AG09319 (cell line): ENCODE results near the gene CNTNAP5.
"Not testable (repeated sequence)": the region's sequence is repeated elsewhere in the genome, so short reads cannot be mapped to it uniquely, and the experiment has no call there.

Experiments
- DNase-seq: peaks from one replicate; pipeline ENCODE4 v3.0.0-alpha.2; 2010; ENCODE audit warnings: low read depth; ENCODE audit errors: extremely low read depth
- TF ChIP-seq, protein P1 (sequence below): IDR thresholded peaks from 2 replicates; pipeline ENCODE4 v1.5.1; 2011; ENCODE audit warnings: low read depth, mild to moderate bottlenecking, inconsistent platforms, low read length, moderate library complexity

The CNTNAP5 gene

GRCh38 chr2:124343827-124344498, 318.9 kb downstream of the CNTNAP5 start:
- TF ChIP-seq, protein P1, sequence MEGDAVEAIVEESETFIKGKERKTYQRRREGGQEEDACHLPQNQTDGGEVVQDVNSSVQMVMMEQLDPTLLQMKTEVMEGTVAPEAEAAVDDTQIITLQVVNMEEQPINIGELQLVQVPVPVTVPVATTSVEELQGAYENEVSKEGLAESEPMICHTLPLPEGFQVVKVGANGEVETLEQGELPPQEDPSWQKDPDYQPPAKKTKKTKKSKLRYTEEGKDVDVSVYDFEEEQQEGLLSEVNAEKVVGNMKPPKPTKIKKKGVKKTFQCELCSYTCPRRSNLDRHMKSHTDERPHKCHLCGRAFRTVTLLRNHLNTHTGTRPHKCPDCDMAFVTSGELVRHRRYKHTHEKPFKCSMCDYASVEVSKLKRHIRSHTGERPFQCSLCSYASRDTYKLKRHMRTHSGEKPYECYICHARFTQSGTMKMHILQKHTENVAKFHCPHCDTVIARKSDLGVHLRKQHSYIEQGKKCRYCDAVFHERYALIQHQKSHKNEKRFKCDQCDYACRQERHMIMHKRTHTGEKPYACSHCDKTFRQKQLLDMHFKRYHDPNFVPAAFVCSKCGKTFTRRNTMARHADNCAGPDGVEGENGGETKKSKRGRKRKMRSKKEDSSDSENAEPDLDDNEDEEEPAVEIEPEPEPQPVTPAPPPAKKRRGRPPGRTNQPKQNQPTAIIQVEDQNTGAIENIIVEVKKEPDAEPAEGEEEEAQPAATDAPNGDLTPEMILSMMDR: no peak
- DNase-seq: no peak

DNA sequence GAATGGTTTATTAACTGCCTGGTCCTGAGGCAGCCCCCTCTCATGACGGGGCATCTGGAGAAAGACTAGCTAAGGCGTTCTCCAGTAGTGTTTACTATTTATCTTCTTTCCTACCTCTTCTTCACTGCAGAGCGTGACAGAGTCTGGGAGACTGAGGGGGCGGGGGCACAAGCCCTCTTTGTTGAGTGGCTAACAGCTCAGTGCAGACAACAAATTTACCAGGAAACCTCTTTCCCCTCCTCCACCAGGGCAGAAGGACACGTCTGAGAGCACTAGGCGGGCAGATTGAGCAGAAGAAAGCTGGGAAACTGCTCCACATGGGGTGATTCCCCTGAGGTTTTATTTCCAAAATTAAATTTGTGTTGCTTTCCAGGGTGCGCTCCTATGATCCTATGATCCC, 322.1 kb downstream of the CNTNAP5 start:
- DNase-seq: no peak
- TF ChIP-seq, protein P1: no peak

GRCh38 chr2:124353656-124354055, 328.6 kb downstream of the CNTNAP5 start:
- DNase-seq: no peak
- TF ChIP-seq, protein P1: no peak

DNA sequence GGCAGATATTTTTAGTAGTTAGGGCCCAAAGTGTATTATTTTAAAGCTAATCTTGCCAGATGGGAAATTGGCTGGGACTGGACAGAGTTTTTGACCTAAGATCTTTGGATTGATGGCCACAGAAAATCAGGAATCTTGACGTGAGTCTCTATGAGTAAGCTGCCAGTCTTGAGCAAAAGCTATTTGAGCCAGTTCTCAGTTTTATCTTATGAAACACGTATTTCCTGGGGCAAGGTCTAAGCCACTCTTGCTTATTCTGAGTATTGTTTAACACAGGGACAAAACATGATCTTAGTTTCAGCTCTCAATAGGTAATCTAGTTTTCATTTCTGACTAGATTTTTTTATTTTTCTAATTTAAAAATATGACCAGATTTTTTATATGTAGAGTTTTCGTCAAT, 329.4 kb downstream of the CNTNAP5 start:
- TF ChIP-seq, protein P1: no peak
- no peak for DNase-seq

DNA sequence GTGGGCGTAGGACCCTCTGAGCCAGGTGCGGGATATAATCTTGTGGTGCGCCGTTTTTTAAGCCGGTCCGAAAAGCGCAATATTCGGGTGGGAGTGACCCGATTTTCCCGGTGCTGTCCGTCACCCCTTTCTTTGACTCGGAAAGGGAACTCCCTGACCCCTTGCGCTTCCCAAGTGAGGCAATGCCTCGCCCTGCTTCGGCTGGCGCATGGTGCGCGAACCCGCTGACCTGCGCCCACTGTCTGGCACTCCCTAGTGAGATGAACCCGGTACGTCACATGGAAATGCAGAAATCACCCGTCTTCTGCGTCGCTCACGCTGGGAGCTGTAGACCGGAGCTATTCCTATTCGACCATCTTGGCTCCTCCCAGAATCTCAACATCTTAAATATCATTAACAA, 336.9 kb downstream of the CNTNAP5 start:
- DNase-seq: not testable (repeated sequence)

GRCh38 chr2:124369181-124369580, 344.1 kb downstream of the CNTNAP5 start:
- no peak for DNase-seq
- TF ChIP-seq, protein P1: no peak

GRCh38 chr2:124380221-124380749, 355.2 kb downstream of the CNTNAP5 start:
- TF ChIP-seq, protein P1: no peak
- DNase-seq: no peak
